ENCODE measurements around the gene HADHA.
A peak's percentile ranks its signal among the peaks of the same experiment; 100 is the strongest.

The HADHA gene

DNA sequence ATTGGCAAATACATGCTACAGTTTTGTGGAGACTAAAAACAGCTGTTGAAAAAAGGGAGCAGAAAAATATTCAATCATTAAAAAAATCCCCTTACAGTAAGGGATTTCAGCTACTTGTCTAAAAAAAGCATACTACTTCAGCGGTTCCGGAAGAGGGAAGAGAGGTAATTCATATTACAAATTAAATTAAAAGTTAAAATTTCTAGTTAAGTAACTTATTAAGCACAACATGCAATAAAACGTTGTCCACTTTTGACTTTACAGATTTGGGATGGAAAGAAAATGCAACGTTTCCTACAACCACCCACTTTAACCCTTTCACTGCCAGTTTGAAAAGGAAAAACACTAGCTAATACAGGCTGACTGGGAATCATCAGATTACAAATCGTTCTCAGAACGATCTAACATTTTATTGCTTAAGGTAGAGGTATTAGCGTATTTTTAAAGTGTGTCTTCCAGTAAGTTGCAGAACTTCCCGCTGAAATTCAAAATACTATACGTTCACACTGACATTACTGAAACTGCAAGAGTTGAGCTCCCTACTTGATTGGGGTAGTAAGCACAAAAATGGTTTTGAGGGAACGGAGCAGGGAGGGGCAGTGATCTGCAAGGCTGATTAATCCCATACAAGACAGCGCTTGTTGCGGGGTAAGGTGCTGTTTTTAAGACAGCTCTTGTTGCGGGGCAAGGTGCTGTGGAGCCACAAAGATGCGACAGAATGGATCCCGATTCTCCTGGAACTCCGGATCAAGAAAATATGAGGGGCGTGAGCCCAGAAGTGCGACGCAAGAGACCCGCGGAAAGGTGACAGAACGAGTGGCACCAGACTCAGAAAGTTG lies 743 bp downstream of the HADHA start:
- H3K9ac ChIP-seq (ENCODE audit: low read depth, low read length): peak overlapping the region; percentile 79
- peak overlapping the region; percentile 94 for H3K4me3 ChIP-seq (ENCODE audit: low read length)
- peaks cover 3% of the 10 kb centered on the region; the same call in 1 of the 2 replicates for H3K4me1 ChIP-seq (ENCODE audit: insufficient read depth, low read length)
- H3K36me3 ChIP-seq (ENCODE audit: insufficient read depth, low read depth, low read length): peaks cover 2% of the 10 kb centered on the region; the same call in 1 of the 2 replicates
- H3K27me3 ChIP-seq (ENCODE audit: insufficient read depth, low read length): no peaks in the 10 kb centered on the region
- H3K27ac ChIP-seq (ENCODE audit: low read length): peak overlapping the region; percentile 0
- no peaks in the 10 kb centered on the region for H3K9me3 ChIP-seq (ENCODE audit: insufficient read depth, low read depth, low read length)

DNA sequence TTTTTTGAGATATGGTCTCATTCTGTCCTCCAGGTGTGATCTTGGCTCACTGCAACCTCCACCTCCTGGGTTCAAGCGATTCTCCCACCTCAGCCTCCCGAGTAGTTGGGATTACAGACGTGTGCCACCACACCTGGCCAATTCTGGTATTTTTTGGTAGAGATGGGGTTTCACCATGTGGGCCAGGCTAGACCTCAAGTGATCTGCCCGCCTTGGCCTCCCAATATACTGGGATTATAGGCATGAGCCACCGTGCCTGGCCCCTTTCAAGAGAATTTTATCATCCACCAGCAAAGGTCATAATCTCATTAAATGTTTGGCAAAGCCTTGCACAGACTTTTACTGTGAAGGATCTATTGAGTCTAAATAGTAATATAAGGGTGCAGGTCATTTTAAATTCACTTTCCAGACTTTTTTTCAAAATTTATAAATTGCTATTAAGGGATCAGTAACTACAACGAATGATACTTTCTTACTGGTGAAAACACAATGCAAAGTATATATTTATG lies 2.5 kb downstream of the HADHA start:
- Histone ChIP-seq H3K36me3 (ENCODE audit: insufficient read depth, low read depth, low read length) (peaks cover 19% of the 10 kb centered on the region), H3K27me3 (ENCODE audit: insufficient read depth, low read length) (no peaks in the 10 kb centered on the region), H3K27ac (ENCODE audit: low read length) (no peak overlapping the region), H3K4me3 (ENCODE audit: low read length) (peak overlapping the region; percentile 94; the same call in 1 of the 2 replicates), H3K9me3 (ENCODE audit: insufficient read depth, low read depth, low read length) (no peaks in the 10 kb centered on the region), H3K4me1 (ENCODE audit: insufficient read depth, low read length) (peaks cover 3% of the 10 kb centered on the region; the same call in 1 of the 2 replicates), H3K9ac (ENCODE audit: low read depth, low read length) (peak overlapping the region; percentile 79; the same call in 1 of the 2 replicates)

DNA sequence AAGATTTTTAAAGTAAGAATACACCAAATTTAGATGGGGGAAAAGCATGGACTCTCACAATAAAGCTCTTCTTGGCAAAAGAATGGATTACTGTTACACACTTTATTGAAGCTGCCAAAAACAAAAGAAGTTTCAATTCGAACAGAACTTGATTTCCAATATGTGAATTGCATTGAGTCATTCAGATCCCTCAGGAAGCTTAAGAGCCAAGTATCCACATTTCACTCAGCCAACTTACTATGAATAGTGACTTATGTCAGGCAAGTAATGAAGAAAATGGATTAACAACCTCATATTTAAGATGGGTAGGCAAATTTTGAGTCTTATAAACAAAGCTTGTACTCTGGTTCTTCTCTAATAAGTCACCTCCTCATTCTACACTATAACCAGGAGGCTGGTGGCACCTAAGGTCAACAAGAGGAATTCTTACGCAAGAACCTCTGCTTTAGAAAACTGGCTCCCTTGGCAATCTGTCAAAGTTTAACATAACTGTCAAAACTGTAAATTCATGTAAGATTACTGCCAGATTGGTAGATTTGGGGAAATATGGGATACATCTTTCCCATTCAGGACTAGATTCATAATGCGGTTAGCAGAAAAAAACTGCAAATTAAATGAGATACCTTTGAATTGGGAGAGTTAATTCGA lies 6.0 kb downstream of the HADHA start:
- no peaks in the 10 kb centered on the region; the same call in 1 of the 2 replicates for H3K4me1 ChIP-seq (ENCODE audit: insufficient read depth, low read length)
- no peak overlapping the region for H3K27ac ChIP-seq (ENCODE audit: low read length)
- no peaks in the 10 kb centered on the region for H3K9me3 ChIP-seq (ENCODE audit: insufficient read depth, low read depth, low read length)
- H3K9ac ChIP-seq (ENCODE audit: low read depth, low read length): no peak overlapping the region
- peaks cover 53% of the 10 kb centered on the region for H3K36me3 ChIP-seq (ENCODE audit: insufficient read depth, low read depth, low read length)
- no peak overlapping the region for H3K4me3 ChIP-seq (ENCODE audit: low read length)
- no peaks in the 10 kb centered on the region for H3K27me3 ChIP-seq (ENCODE audit: insufficient read depth, low read length)

DNA sequence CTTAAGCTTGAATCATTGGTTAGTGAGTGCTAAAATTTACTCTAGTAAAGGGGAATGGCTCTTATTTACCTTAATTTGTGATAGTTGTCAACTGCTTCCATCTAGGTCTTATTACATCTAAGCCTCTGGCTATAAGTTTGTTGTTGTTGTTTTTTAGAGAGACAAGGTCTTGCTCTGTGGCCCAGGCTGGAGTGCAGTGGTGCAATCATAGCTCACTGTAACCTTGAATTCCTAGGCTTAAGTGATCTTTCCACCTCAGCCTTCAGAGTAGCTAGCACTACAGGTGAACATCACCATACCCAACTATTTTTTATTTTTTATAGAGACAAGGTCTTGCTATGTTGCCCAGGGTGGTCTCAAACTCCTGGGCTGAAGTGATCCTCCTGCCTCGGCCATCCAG lies 6.6 kb downstream of the HADHA start:
- H3K4me1 ChIP-seq (ENCODE audit: insufficient read depth, low read length): no peaks in the 10 kb centered on the region; the same call in 1 of the 2 replicates
- no peak overlapping the region for H3K4me3 ChIP-seq (ENCODE audit: low read length)
- H3K9me3 ChIP-seq (ENCODE audit: insufficient read depth, low read depth, low read length): no peaks in the 10 kb centered on the region
- H3K36me3 ChIP-seq (ENCODE audit: insufficient read depth, low read depth, low read length): peaks cover 59% of the 10 kb centered on the region
- H3K9ac ChIP-seq (ENCODE audit: low read depth, low read length): no peak overlapping the region
- no peaks in the 10 kb centered on the region for H3K27me3 ChIP-seq (ENCODE audit: insufficient read depth, low read length)
- no peak overlapping the region for H3K27ac ChIP-seq (ENCODE audit: low read length)

DNA sequence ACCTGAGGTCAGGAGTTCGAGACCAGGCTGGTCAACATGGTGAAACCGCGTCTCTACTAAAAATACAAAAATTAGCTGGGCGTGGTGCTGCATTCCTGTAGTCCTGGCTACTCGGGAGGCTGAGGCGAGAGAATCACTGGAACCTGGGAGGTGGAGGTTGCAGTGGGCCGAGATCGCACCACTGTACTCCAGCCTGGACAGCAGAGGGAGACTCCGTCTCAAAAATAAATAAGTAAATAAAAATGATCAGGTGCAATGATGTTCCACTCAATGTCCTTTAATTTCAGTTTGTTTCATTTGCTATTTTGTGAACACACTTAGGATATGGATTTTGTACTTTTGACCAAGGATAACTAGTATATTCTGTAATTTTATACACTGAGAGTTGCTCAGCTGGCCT lies 9.3 kb downstream of the HADHA start:
- H3K36me3 ChIP-seq (ENCODE audit: insufficient read depth, low read depth, low read length): peaks cover 81% of the 10 kb centered on the region
- no peak overlapping the region for H3K27ac ChIP-seq (ENCODE audit: low read length)
- no peaks in the 10 kb centered on the region for H3K4me1 ChIP-seq (ENCODE audit: insufficient read depth, low read length)
- H3K4me3 ChIP-seq (ENCODE audit: low read length): no peak overlapping the region
- no peaks in the 10 kb centered on the region for H3K27me3 ChIP-seq (ENCODE audit: insufficient read depth, low read length)
- no peaks in the 10 kb centered on the region for H3K9me3 ChIP-seq (ENCODE audit: insufficient read depth, low read depth, low read length)
- no peak overlapping the region for H3K9ac ChIP-seq (ENCODE audit: low read depth, low read length)

DNA sequence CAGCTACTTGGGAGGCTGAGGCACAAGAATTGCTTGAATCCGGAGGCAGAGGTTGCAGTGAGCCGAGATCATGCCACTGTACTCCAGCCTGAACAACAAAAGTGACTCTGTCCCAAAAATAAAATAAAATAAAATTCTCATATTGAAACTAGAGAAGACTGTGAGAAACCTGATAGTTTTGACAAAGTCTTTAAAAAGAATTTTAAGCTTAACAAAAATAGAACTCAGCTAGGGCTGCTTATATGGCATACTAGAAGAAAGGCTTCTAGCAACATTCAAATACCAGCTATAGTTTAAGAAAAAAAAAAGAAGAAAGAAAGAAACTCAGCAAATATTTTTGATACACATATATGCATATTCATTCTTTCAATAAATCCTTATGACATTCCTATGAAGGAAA lies 13.6 kb downstream of the HADHA start:
- Histone ChIP-seq H3K4me3 (ENCODE audit: low read length) (no peak overlapping the region), H3K27ac (ENCODE audit: low read length) (no peak overlapping the region), H3K27me3 (ENCODE audit: insufficient read depth, low read length) (no peaks in the 10 kb centered on the region), H3K9ac (ENCODE audit: low read depth, low read length) (no peak overlapping the region), H3K4me1 (ENCODE audit: insufficient read depth, low read length) (no peaks in the 10 kb centered on the region), H3K36me3 (ENCODE audit: insufficient read depth, low read depth, low read length) (peaks cover 94% of the 10 kb centered on the region), H3K9me3 (ENCODE audit: insufficient read depth, low read depth, low read length) (peaks cover 3% of the 10 kb centered on the region)

DNA sequence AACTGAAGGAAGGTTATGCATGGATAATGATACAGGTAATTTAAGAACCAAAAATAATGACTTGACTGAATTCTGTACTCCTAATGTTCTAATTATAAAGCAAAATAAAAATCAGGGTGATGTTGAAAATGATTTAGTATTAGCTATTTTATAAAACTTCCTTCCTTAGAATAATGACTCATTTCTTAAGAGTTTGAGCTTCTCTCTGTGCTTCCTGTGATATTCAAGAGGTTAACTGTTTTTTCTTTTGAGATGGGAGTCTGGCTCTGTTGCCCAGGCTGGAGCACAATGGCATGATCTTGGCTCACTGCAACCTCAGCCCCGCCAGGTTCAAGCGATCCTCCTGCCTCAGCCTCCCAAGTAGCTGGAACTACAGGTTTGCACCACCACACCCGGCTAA lies 14.8 kb downstream of the HADHA start:
- no peak overlapping the region for H3K27ac ChIP-seq (ENCODE audit: low read length)
- H3K36me3 ChIP-seq (ENCODE audit: insufficient read depth, low read depth, low read length): peaks cover 89% of the 10 kb centered on the region
- H3K9me3 ChIP-seq (ENCODE audit: insufficient read depth, low read depth, low read length): peaks cover 3% of the 10 kb centered on the region
- no peaks in the 10 kb centered on the region for H3K27me3 ChIP-seq (ENCODE audit: insufficient read depth, low read length)
- H3K9ac ChIP-seq (ENCODE audit: low read depth, low read length): no peak overlapping the region
- H3K4me3 ChIP-seq (ENCODE audit: low read length): no peak overlapping the region
- no peaks in the 10 kb centered on the region for H3K4me1 ChIP-seq (ENCODE audit: insufficient read depth, low read length)

DNA sequence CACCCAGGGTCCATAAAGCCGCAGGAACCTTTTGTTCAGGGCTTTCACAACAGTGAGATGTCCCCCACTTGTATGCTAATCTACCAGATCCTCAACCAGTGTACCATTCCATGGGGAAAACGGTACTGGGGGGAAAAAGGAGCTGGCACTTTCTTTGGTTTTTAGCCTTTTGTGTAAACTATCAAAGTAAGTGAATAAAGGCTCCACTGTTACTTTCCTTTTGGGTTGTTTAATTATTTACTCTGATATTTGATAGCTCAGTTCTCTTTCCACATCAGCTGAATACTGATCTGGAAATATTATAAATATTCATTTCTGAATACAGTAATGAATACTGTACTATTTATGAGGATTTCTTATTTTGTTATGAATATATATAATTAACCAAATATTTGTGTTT lies 20.3 kb downstream of the HADHA start:
- H3K4me1 ChIP-seq (ENCODE audit: insufficient read depth, low read length): no peaks in the 10 kb centered on the region
- no peak overlapping the region for H3K9ac ChIP-seq (ENCODE audit: low read depth, low read length)
- no peak overlapping the region for H3K27ac ChIP-seq (ENCODE audit: low read length)
- peaks cover 56% of the 10 kb centered on the region for H3K36me3 ChIP-seq (ENCODE audit: insufficient read depth, low read depth, low read length)
- H3K4me3 ChIP-seq (ENCODE audit: low read length): no peak overlapping the region
- H3K27me3 ChIP-seq (ENCODE audit: insufficient read depth, low read length): no peaks in the 10 kb centered on the region
- peaks cover 3% of the 10 kb centered on the region for H3K9me3 ChIP-seq (ENCODE audit: insufficient read depth, low read depth, low read length)

DNA sequence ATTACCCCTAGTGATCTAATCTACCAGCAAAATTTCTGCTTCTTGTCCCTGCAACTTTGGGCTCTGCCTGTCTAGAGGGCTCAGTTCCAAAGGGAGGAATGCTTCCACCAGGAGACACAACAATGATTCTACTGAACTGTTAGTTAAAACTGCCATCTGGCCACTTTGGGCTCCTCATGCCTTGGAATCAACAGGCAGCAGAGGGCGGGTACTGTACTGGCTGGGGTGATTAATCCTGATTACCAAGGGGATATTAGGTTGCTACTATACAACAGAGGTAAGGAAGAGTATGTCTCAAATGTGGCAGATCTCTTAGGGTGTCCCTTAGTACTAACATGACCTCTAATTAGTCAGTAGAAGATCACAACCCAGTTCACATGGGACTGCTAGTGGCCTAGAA lies 21.4 kb downstream of the HADHA start:
- no peaks in the 10 kb centered on the region for H3K4me1 ChIP-seq (ENCODE audit: insufficient read depth, low read length)
- H3K9ac ChIP-seq (ENCODE audit: low read depth, low read length): no peak overlapping the region
- H3K36me3 ChIP-seq (ENCODE audit: insufficient read depth, low read depth, low read length): peaks cover 47% of the 10 kb centered on the region
- H3K4me3 ChIP-seq (ENCODE audit: low read length): no peak overlapping the region
- H3K9me3 ChIP-seq (ENCODE audit: insufficient read depth, low read depth, low read length): peaks cover 3% of the 10 kb centered on the region
- H3K27ac ChIP-seq (ENCODE audit: low read length): no peak overlapping the region
- H3K27me3 ChIP-seq (ENCODE audit: insufficient read depth, low read length): no peaks in the 10 kb centered on the region

DNA sequence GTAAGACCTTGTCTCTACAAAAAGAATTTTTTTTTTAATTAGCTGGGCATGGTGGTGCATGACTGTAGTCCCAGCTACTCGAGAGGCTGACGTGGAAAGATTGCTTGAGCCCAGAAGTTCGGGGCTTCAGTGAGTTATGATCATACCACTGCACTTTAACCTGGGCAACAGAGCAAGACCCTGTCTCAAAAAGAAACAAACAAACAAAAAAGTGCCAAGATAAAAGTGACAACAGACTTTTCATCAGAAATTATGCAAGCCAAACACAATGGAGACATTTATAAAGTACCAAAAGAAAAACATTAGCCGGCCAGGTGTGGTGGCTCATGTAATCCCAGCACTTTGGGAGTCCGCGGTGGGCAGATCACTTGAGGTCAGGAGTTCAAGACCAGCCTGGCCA lies 26.7 kb downstream of the HADHA start:
- peaks cover 56% of the 10 kb centered on the region for H3K36me3 ChIP-seq (ENCODE audit: insufficient read depth, low read depth, low read length)
- H3K27me3 ChIP-seq (ENCODE audit: insufficient read depth, low read length): no peaks in the 10 kb centered on the region

DNA sequence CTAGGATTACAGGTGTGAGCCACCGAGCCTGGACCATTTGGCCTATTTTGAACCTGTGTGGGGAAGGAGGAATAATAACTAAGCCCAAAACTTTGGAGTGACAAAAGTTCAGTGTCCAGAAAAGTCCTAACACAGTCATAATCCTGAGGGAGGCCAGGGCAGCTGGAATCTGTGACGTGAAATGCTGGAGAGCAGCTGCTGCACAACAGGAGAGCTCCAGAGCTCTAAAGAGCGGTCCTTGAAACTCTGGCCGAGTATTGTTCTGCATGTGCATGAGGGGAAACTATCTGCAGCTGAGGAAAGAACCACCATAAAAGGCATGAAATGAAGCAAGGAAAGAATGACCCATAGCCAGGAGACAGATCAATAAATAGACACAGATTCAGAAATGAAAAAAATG lies 27.8 kb downstream of the HADHA start:
- Histone ChIP-seq H3K27me3 (ENCODE audit: insufficient read depth, low read length) (no peaks in the 10 kb centered on the region), H3K4me1 (ENCODE audit: insufficient read depth, low read length) (no peaks in the 10 kb centered on the region), H3K9ac (ENCODE audit: low read depth, low read length) (no peak overlapping the region), H3K9me3 (ENCODE audit: insufficient read depth, low read depth, low read length) (no peaks in the 10 kb centered on the region), H3K27ac (ENCODE audit: low read length) (no peak overlapping the region), H3K36me3 (ENCODE audit: insufficient read depth, low read depth, low read length) (peaks cover 68% of the 10 kb centered on the region), H3K4me3 (ENCODE audit: low read length) (no peak overlapping the region)

More for the DNA sequence above, 26.7 kb downstream of the HADHA start:
- Histone ChIP-seq H3K9ac (ENCODE audit: low read depth, low read length) (no peak overlapping the region), H3K4me3 (ENCODE audit: low read length) (no peak overlapping the region), H3K27ac (ENCODE audit: low read length) (no peak overlapping the region), H3K9me3 (ENCODE audit: insufficient read depth, low read depth, low read length) (no peaks in the 10 kb centered on the region), H3K4me1 (ENCODE audit: insufficient read depth, low read length) (no peaks in the 10 kb centered on the region)

DNA sequence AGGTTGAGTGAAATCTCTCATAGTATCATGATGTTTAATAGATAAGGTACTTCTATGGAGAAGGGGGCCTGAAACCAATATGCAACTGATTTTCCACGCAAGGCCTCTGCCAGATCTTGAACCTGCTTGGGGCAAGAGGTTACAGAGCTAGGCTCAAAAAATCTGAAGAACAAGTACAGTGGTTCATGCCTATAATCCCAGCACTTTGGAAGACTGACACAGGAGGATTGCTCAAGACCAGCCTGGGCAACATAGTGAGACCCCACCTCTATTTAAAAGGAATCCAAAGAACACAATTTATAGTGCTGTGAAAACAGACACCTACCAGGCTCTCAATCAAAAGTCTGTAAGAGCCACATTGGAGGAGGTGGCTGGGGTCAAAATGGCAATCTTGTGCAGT lies 28.6 kb downstream of the HADHA start:
- Histone ChIP-seq H3K4me3 (ENCODE audit: low read length) (no peak overlapping the region), H3K4me1 (ENCODE audit: insufficient read depth, low read length) (no peaks in the 10 kb centered on the region), H3K9ac (ENCODE audit: low read depth, low read length) (no peak overlapping the region), H3K27me3 (ENCODE audit: insufficient read depth, low read length) (no peaks in the 10 kb centered on the region), H3K9me3 (ENCODE audit: insufficient read depth, low read depth, low read length) (no peaks in the 10 kb centered on the region), H3K27ac (ENCODE audit: low read length) (no peak overlapping the region), H3K36me3 (ENCODE audit: insufficient read depth, low read depth, low read length) (peaks cover 75% of the 10 kb centered on the region)

All from iPS-20b (cell line).